Glutamatergic neuron (in vitro differentiated cells): ENCODE data around the gene MICU1. TPM values are rescaled to one million over a fixed set of nuclear protein-coding genes. Genes with fewer than 3 reads are reported as not detected.

Source experiments
- DNase-seq: peaks from one replicate; pipeline ENCODE4 v3.0.0; 2022
- H3K27ac Mint-ChIP-seq: one replicate; pipeline ENCODE4 v1.8.0; 2020; ENCODE audit warnings: mild to moderate bottlenecking, mixed read lengths, inconsistent platforms; ENCODE audit not compliant: unreplicated experiment
- H3K27me3 Mint-ChIP-seq: one replicate; pipeline ENCODE4 v1.8.0; 2020; ENCODE audit warnings: mild to moderate bottlenecking, moderate library complexity, mixed read lengths, inconsistent platforms; ENCODE audit not compliant: unreplicated experiment
- H3K36me3 Mint-ChIP-seq: one replicate; pipeline ENCODE4 v1.8.0; 2020; ENCODE audit warnings: mild to moderate bottlenecking, mixed read lengths, inconsistent platforms; ENCODE audit not compliant: unreplicated experiment
- H3K4me1 Mint-ChIP-seq: one replicate; pipeline ENCODE4 v1.8.0; 2020; ENCODE audit warnings: mild to moderate bottlenecking, low read depth, mixed read lengths, inconsistent platforms; ENCODE audit not compliant: unreplicated experiment
- H3K4me3 Mint-ChIP-seq: one replicate; pipeline ENCODE4 v1.8.0; 2020; ENCODE audit warnings: mild to moderate bottlenecking, mixed read lengths, inconsistent platforms; ENCODE audit not compliant: unreplicated experiment
- H3K9me3 Mint-ChIP-seq: one replicate; pipeline ENCODE4 v1.8.0; 2020; ENCODE audit warnings: mild to moderate bottlenecking, moderate library complexity, mixed read lengths, inconsistent platforms; ENCODE audit not compliant: unreplicated experiment
- CTCF ChIP-seq: fragments of 200-600 bp; sonication (generic); IDR thresholded peaks from one replicate; pipeline ENCODE4 v1.5.0; 2021; ENCODE audit not compliant: partially characterized antibody, unreplicated experiment
- total RNA-seq: library from RNA; stranded (reverse); fragmentation: NEBNext Ultra II Directional; extraction: Animal tissue kit (Norgen Biotek cat#: 25700); gene quantifications from one replicate; pipeline ENCODE4 v1.2.1, GENCODE V29; 2021; ENCODE audit not compliant: unreplicated experiment

MICU1 gene
- total RNA-seq, 1 donor from 2014 or later: 33.5 TPM

- Mint-ChIP-seq H3K4me3 (no peak overlapping the region), H3K27me3 (no peaks in the 10 kb centered on the region), H3K36me3 (no peaks in the 10 kb centered on the region), H3K4me1 (no peaks in the 10 kb centered on the region), H3K9me3 (peaks cover 1% of the 10 kb centered on the region), H3K27ac (no peak overlapping the region)
- TF ChIP-seq CTCF: no peak
- no peak for DNase-seq
Observed at GRCh38 chr10:72490951-72491350, 134.9 kb downstream of the MICU1 start.

DNA sequence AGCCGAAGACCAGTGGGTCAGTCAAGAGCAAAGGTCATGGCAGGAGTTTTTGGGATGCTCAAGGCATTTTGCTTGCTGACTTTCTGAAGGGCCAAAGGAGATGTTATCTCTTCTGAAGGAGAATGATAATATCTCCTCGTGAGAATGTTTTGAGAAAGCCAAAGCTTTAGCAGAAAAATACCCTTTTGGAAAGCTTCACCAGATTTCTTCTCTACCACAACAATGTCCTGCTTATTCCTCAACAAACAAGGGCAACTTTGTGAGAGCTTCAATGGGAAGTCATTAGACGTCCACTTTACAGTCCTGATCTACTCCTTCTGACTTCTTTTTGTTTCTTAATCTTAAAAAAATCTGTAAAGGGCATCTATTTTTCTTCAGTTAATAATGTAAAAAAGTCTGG lies 138.4 kb downstream of the MICU1 start:
- Mint-ChIP-seq H3K27me3 (no peaks in the 10 kb centered on the region), H3K36me3 (no peaks in the 10 kb centered on the region), H3K9me3 (peaks cover 1% of the 10 kb centered on the region), H3K4me3 (no peak overlapping the region), H3K27ac (no peak overlapping the region), H3K4me1 (no peaks in the 10 kb centered on the region)
- DNase-seq: no peak
- no peak for TF ChIP-seq CTCF

GRCh38 chr10:72487116-72487515 lies 138.8 kb downstream of the MICU1 start:
- H3K9me3 Mint-ChIP-seq: peaks cover 1% of the 10 kb centered on the region
- no peak for TF ChIP-seq CTCF
- H3K36me3 Mint-ChIP-seq: no peaks in the 10 kb centered on the region
- no peaks in the 10 kb centered on the region for H3K27me3 Mint-ChIP-seq
- no peak overlapping the region for H3K4me3 Mint-ChIP-seq
- no peak for DNase-seq
- H3K4me1 Mint-ChIP-seq: no peaks in the 10 kb centered on the region
- no peak overlapping the region for H3K27ac Mint-ChIP-seq

DNA sequence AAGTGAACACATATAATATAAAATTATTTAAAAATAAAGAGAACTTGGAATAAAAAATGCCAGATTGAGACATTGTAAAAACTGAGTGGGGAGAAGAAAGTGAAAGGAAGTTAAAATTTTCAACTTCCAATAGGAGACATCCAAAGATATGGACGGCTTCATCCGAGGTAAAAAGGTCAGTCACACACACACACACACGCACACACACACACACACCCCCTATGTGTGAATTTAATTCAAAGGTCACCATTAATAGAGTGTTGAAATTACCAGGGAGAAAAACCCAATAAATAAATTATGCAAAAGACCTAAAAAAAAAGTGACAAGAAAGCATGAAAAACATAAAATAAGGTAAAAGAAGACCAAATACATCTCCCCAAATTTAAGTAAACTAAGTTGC lies 140.2 kb downstream of the MICU1 start:
- no peak overlapping the region for H3K4me3 Mint-ChIP-seq
- H3K4me1 Mint-ChIP-seq: no peaks in the 10 kb centered on the region
- no peak for TF ChIP-seq CTCF
- H3K9me3 Mint-ChIP-seq: no peaks in the 10 kb centered on the region
- no peaks in the 10 kb centered on the region for H3K27me3 Mint-ChIP-seq
- no peak for DNase-seq
- no peaks in the 10 kb centered on the region for H3K36me3 Mint-ChIP-seq
- H3K27ac Mint-ChIP-seq: no peak overlapping the region

- Mint-ChIP-seq H3K27ac (no peak overlapping the region), H3K9me3 (no peaks in the 10 kb centered on the region), H3K4me1 (no peaks in the 10 kb centered on the region), H3K4me3 (no peak overlapping the region), H3K27me3 (no peaks in the 10 kb centered on the region), H3K36me3 (no peaks in the 10 kb centered on the region)
- no peak for DNase-seq
- no peak for TF ChIP-seq CTCF
Observed at GRCh38 chr10:72484521-72484920, 141.4 kb downstream of the MICU1 start.
